ENCODE measurements around the gene NAALADL1.

- TF ChIP-seq CTCF (IDR thresholded peaks at IDR 0.05) (no peak), POLR2A (IDR thresholded peaks at IDR 0.05) (no peak), EP300 (IDR thresholded peaks at IDR 0.05; ENCODE audit: low read depth) (no peak)
Observed at GRCh38 chr11:64999478-64999877, 58.9 kb downstream of the NAALADL1 start.

Data from transverse colon (tissue), 3 donors.